NCI-H128 (cell line): ENCODE data around the gene MITF.

Experiments
- DNase-seq: peaks from one replicate; lab custom pipeline; 2025; ENCODE audit not compliant: unreplicated experiment; lab: John Stamatoyannopoulos, UW

MITF gene

GRCh38 chr3:69828817-69829216 lies 89.6 kb downstream of the MITF start:
- no peak for DNase-seq

DNA sequence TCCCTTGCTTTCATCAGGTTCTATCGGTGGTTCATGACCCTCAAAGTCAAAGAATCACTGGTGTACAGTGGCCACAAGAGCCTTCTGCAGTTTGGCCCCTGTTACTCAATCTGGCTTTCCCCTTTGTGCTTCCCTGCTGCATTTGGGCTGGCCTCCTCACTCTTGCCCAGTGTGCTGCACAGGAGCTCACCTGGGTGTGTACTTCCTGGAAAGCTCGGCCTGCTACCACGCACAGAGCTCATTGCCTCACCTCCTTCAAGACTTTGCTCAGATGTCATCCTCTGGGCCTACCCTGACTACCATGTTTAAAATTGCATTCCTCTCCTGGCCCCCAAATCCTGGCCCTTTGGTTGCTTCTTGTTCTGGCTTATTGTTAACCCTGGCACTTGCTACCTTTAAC lies 90.9 kb downstream of the MITF start:
- DNase-seq: no peak

- DNase-seq: no peak
Measured at GRCh38 chr3:69831737-69832136, 92.5 kb downstream of the MITF start.

DNA sequence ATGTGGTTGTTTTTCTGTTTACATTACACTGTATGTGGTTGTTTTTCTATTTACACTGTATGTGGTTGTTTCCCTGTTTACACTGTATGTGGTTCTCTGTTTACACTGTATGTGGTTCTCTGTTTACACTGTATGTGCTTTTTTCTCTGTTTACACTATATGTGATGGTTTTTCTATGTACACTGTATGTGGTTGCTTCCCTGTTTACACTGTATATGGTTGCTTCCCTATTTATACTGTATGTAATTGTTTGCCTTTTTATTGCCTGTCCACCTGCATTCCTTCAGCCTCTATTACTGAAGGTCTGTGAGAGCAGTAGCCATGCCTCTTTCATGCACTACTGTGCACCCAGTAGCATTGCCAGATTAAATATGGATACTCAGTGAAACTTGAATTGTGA lies 94.3 kb downstream of the MITF start:
- no peak for DNase-seq

DNA sequence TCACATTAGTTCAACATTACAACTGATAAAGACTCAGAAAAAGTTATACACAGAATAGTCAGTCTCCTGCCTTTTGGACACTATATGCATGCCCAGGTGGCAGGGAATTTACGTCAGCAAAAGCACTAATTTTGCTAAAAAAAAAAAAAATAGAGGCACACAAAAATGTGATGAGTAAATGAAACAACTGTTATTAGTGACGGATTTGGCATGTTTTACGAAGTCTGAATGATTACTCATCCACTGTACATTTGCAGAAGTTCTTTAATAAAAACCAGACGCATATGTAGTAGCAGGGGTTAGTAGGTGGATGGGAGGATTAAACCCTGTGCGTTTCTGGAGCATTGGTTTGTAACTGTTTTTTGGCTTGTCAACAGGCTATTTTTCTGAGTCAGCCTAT lies 99.0 kb downstream of the MITF start:
- no peak for DNase-seq

DNA sequence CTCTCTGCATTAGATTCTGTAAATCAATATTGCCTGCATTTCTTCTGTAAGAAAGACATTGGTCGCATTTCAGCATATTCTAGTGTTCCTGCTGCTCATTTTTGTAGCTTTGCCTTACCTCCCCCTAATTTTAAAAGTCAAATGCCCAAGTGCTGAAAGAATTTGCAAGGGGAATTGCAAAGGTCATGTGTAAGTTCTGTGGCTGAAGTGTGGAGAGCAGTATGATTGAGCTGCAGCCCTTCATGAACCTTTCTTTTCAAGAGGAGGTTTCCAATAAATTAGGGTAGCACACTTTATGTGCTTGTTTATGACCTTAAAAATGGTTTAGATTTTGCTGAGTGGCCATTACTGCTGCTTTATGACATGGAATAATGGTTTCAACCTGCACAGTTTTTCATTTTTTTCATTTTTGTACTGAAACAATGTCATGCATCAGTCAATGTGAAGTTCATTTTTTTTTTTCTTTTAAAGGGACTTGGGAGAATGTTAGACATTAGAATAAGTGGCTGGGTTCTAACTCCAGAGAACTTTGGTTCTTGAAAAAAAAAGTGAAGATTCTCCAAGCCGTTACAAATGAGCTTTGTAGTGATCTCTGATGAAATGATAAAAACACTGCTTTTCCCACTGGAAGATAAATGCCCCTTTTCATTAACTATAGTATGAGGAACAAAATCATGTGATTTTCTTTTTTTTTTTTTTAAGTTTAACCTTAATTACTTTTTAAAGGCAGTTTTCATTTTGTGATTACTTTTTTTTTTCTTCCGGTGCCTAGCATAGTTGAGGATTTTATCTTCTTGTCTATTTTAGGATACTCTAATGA lies 99.6 kb downstream of the MITF start:
- no peak for DNase-seq

DNA sequence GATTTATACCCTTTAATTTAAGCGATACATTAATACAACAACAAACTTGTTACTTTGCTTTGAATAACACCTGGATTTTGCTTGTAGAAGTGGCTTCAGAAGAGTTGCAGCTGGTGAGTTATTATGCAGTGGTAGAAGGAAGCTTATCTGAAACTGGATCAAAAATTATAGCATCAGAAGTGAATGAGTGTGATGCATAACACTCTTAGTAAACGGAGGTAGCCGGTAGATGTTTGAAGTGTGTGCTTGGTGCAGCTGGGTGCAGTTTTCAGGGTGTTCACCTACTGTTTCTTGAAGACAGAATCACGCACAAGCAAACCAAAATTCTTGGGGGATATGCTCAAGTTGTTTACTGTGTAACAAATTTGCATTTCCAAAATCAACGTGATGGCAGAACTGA lies 103.1 kb downstream of the MITF start:
- no peak for DNase-seq

- DNase-seq: no peak
Measured at GRCh38 chr3:69842789-69843188, 103.5 kb downstream of the MITF start.

DNA sequence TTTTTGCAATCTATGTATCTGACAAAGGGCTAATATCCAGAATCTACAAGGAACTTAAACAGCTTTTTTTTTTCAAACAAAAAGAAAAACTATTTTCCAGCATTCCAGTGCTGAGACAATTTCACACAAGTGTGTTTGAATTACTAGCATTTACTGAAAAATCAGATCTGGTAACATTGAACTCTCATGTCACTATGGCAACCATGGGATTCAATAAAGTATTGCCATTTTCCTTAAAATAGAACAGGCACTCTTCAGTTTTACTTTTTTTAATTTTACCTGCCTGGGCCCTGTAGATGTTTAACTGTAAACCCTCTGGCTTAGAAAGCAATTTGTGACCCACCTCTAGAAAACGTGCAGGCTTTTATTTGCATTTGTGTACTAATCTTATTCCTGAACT lies 105.4 kb downstream of the MITF start:
- DNase-seq: no peak

DNA sequence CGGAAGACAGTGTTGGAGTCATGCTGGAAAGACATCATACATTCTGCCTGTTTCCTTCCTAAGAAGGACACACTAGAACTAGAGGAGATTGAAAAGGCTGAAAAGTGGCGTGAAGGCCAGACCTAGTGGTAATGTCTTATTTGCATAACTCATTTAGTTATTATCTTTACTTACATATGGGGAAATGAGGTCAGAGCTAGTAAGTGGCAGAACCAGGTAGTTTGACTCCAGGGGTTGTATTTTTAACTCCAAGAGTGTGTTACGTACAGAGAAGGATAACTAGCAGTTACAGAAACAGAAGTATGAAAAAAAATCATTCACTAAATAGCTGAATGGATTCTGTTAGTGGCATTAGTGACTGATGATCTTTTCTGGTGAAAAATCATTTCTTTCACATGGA lies 108.0 kb downstream of the MITF start:
- no peak for DNase-seq

- no peak for DNase-seq
Measured at GRCh38 chr3:69848113-69848512, 108.8 kb downstream of the MITF start.

DNA sequence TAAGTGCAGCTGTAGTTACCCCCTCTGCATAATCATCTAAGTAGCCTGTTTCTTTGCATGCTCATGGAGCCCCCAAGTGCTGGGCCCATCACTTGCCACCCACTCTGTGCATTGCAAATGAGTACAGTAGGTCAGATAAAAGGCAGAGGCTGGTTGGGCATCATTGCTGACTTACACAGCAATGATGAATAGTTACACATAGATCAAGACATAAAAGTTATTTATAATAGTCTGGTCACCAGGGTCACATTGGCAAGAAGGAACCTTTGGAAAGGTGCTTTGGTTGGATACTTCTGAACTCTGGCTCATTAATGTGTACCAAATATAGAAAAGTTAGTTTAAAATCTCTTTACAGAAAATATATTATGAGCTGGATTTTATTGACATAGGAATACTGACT lies 111.6 kb downstream of the MITF start:
- DNase-seq: no peak

- DNase-seq: no peak
Measured at GRCh38 chr3:69853027-69853426, 113.8 kb downstream of the MITF start.

- DNase-seq: no peak
Measured at GRCh38 chr3:69855436-69856162, 116.3 kb downstream of the MITF start.

- DNase-seq: no peak
Measured at GRCh38 chr3:69856965-69857705, 117.9 kb downstream of the MITF start.

GRCh38 chr3:69861556-69861955 lies 122.3 kb downstream of the MITF start:
- DNase-seq: no peak

GRCh38 chr3:69864141-69864540 lies 124.9 kb downstream of the MITF start:
- DNase-seq: no peak

DNA sequence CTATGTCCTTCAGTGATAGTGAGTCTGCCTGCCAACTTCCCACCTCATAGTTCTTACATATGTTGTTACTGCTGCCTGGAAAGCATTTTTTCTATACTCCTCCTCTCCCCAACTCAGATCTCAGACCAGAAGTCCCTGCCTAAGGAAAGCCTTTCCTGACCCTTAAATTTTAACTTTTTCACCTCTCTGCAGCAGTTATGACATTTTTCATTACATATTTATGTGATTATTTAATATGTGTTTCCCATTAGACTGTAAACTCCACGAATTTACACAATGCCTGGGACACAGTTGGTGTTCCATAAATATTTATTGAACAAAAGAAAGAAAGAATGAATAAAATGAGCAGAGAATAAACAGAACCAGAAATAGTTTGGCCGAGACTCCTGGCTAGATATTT lies 125.5 kb downstream of the MITF start:
- DNase-seq: no peak

DNA sequence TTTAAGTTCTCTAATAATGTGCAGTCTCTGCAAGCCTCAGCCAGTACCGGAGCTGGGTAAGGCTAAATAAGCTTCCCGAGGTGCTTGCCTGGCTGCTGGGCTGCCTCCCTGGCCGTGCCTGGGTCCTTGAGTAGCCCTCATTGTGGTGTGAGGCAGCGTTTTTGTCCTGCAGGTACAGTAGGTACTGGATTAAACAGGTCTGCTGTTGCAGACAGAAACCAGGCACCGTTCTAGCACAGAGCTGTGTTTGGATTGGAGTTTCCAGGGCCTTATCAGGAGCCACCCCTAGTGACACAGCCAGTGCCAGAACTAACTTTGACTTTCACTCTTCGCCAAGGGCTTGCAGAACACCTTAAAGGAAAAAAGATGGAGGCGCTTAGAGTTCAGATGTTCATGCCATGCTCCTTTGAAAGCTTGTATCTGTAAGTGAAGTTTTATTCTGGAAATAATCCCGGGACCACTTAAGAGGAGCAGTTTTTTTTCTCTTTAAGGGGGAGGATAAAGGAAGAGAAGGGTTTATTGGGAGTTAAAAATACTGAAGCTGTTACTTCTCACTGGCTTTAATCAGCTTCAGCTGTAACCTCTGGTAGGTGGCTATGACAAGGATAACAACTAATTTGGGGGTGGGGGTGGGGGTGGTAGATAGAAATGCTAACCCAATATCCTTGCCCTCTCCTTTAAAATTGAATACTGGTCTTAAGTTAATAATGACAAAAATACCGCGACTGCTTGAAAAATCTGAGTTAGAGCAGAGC lies 126.8 kb downstream of the MITF start:
- DNase-seq: no peak

GRCh38 chr3:69866988-69867720 lies 127.9 kb downstream of the MITF start:
- no peak for DNase-seq
